Medulla oblongata (tissue), 1 donor: ENCODE measurements around the gene IL25.
"Not testable (repeated sequence)": the region's sequence is repeated elsewhere in the genome, so short reads cannot be mapped to it uniquely, and the experiment has no call there.

Experiments
- DNase-seq: peaks from one replicate; pipeline ENCODE4 v3.0.0-alpha.2; 2015; ENCODE audit errors: extremely low spot score

IL25 gene

DNA sequence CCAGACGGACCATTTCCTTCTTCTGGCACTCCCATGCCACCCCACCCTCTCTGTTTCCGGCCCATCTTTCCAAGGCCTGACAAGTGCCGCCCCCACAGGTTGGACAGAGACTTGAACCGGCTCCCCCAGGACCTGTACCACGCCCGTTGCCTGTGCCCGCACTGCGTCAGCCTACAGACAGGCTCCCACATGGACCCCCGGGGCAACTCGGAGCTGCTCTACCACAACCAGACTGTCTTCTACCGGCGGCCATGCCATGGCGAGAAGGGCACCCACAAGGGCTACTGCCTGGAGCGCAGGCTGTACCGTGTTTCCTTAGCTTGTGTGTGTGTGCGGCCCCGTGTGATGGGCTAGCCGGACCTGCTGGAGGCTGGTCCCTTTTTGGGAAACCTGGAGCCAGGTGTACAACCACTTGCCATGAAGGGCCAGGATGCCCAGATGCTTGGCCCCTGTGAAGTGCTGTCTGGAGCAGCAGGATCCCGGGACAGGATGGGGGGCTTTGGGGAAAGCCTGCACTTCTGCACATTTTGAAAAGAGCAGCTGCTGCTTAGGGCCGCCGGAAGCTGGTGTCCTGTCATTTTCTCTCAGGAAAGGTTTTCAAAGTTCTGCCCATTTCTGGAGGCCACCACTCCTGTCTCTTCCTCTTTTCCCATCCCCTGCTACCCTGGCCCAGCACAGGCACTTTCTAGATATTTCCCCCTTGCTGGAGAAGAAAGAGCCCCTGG is 3.1 kb downstream of the IL25 start:
- peak; percentile 50 for DNase-seq

DNA sequence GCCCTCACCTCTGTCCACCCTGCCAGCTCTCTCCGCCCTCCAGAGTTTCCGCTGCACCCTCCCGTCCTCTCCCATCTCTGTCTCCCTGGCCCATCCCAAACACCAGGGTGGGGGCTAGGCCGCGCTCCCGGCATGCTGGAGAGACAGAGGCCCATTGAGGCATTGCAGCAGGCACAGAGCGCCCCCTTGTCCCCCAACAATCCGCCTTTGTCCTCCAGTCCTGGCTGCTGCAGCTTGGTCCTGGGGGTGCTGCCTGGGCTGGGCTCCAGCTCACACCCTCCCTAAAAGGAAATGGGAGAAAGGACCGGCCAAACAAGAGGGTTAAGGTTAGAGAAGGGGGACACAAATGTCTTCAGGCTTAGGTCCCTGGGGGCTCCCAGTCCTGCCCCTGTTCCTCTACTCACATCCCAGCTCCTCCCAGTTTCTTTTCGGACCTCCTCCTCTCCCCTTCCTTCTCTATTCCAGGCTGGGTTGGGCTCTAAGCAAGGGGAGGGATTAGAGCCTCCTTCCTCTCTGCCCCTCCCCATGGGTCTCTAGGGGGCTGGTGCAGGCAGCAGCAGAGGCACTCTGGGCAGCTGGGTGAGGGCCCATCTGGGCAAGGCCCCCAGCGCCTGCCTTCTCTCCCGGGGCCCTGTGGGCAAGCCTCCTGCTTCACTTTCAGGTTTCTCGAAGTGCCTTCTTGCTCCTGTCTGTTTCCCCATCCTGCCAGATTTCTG is 4.0 kb downstream of the IL25 start, which contains the start of gene CMTM5:
Gene CMTM5, plus strand, starts transcription at position 565 of the 716 bp plus-strand sequence. CDS start 206 bp downstream, outside the sequence.
- DNase-seq, result peak; percentile 96

DNA sequence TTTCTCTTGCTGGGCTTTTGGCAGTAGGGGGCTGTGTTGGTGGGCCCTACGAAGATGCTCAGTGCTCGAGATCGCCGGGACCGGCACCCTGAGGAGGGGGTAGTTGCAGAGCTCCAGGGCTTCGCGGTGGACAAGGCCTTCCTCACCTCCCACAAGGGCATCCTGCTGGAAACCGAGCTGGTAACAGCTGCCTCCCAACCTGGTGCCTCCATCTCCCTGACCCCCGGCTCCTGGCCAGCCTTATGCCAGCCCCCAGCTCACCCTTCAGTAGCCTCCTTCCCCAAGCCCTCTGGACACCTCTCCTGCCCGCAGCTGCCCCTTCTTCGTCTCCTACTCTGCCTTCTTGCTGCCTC is 4.6 kb downstream of the IL25 start:
- no peak for DNase-seq

DNA sequence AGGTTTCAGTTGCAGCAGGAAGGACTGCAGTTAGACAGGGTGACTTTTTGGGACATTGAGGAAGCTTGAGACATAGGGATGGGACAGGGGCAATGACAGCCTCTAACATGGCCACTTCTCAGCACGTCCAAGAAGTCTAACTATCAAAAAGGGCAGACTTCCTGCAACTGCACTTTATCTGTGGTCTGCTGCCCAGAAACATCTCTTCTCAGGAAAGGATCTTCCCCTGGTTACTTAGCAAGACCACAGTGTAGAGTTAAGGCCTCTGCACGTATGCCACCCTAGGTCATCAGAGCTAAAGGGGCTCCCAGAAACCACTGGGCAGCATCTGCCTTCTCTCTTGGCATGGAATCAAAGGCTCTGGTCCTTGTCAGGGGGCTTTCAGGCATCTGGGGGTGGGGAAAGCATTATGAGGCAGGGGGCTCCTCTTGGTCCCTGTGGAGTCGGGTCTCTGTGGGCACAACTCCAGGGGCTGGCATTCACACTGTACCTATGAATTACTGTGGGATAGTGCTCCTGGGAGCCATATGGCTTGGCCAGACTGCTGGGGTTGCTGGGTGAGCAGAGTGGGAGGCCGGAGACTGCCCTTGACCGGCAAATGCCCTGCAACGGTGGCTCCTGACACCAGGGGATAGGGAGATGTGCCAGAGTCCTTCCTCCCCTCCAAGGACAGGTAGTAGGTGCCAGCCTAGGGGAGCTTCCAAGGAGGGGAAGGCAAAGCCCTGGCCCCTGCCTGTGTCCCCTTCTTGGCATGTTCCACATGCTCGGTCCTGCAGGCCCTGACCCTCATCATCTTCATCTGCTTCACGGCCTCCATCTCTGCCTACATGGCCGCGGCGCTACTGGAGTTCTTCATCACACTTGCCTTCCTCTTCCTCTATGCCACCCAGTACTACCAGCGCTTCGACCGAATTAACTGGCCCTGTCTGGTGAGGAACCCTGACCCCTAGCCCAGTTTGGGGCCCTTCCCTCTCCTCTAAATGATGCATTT is 5.3 kb downstream of the IL25 start:
- DNase-seq, result no peak

DNA sequence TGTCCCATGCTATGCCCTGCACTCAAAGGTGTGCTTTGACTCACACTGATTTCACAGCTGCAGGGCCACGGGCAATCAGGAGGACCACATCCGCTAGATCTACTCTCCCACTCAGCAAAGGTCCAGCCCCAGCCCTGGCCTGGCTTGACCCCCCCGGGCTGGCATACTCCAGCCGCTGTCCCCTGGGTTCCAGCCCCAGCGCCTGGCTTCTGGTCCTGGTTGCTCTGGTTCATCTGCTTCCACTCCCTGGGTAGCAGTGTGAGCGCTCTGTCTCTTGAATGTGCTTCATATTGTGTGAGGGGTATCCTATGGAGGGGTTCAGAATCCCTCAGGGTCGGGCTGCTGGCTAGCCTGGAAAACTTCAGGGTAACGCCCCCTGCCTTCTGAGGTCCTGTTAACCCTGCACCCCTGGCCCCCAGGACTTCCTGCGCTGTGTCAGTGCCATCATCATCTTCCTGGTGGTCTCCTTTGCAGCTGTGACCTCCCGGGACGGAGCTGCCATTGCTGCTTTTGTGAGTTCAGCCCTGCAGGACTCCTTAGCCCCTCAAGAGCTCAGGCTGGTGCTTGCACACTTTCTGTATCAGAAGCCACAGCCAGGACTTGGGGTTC is 6.1 kb downstream of the IL25 start:
- no peak for DNase-seq

DNA sequence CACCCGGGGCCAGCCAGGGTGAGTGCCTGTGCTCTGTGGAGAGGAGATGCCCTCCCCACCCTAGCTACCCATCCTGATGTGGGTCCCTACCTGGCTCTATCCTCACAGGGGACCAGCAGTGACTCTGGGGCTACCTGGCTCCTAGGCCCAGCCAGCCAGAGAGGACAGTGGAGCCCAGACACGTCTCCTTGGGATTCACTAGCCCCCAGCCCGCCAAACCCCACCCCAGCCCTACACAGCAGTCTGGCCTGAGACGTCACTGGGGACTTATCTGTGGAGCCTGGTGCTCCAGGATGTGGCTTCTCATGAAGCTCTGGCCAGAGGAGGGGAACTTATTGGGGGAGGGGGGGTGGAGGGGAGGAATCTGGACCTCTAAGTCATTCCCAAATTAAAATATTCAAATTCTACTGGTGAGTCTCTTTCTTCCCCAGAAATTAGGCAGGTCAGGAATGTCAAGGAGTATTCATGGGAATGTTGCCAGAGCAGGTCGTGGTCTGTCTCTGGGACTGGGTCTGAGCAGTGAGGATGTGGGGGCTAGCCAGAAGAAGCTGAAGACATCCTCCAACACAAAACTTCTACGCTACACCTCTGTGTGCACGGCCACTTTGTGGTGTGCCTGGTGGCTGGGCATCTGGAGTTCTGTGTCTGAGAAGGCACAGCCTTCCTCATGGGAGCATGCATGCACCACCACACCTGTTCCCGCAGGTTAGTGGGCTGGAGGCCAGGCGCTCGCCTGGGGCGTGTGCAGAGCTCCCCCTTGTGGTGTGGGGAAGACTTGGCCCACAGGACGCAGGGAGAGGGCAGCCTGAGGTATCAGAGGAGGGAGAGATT is 7.0 kb downstream of the IL25 start:
- peak; percentile 66 for DNase-seq

DNA sequence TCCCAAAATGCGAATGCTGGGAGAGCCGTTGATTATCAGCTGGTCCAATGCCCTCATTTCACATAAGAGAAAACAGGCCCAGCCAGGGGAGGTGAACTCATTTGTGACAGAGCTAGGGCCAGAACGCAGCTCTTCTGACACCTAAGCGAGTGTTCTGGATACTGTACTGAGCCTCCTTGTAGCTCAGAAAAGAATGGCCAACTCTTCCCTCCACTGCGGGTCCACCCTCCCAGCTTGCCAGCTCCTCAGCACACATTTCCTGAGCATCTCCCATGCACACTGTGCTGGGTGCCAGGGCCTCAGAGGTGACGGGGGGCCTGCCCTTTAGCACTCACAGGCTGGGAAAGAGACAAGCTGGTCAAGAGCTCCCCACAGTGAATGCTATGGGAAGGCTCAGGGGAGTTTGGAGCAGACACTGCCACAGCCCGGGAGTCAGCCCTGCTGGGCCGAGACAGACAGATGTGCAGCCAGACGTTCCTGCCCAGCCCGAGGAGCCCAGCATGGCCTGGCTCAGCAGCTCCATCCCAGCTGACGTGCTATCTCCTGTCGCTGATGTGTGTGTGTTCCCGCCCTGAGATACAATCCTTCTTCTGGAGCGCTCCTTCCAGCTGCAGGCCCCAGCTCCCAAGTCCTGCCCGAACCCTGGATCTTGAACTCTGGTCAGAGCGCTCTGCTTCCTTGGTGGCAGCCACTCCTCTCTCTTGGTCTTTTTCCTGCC is 7.7 kb downstream of the IL25 start:
- DNase-seq, result peak; percentile 45

DNA sequence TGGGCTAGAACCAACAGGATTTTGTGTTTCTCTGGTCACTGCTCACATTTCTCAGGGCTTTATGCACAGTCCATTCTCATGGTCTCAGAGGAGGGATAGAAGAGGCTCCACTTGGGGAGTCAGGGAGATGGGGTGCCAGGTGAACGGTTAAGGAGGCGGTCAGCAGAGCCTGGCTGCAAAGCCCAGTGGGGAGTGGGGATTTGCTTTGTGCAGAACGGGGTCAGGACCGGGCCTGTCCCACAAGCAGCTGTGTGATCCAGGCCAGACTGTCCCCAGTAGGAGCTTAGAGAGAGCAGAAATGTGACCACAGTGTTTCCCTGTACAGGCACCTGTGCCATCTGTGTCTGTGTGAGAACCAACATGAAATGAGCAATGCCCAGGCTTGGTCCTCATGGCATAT is 8.4 kb downstream of the IL25 start:
- DNase-seq, result no peak

DNA sequence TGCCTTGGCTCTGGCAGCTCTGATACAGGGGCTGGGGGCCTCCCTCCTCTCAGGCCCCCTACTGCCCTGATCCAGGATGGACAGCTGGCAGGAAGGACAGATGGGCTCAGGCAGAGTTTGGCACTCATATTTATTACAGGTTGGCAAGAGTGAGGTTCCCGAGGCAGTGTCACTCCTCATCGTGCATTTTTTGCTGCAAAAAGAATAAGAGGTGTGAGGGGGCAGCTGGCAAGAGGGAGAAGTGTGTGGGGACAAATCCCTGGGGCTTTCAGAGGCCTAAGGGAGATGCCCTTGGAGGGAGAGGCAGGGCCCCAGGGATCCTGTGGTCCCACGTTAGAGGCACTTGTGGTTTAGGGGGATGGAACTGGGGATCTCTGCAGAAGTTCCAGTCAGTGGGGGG is 9.3 kb downstream of the IL25 start:
- no peak for DNase-seq

DNA sequence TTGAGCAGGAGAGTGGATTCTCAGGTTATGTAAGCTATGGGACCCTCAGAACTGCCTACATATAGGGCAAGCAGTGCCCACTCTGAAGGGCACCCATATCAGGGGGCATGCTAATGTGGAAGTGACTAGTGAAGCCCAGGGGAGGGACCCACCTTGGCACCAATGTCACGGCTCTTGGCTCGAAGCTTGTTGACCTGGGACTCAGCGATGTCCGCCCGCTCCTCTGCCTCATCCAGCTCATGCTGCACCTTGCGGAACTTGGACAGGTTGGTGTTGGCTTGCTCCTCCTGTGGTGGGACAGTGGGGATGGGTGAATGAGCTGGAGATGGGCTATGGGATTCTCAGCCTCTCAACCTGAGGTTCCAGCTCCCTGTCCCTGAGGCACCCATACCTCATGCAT is 9.7 kb downstream of the IL25 start:
- DNase-seq, result no peak

DNA sequence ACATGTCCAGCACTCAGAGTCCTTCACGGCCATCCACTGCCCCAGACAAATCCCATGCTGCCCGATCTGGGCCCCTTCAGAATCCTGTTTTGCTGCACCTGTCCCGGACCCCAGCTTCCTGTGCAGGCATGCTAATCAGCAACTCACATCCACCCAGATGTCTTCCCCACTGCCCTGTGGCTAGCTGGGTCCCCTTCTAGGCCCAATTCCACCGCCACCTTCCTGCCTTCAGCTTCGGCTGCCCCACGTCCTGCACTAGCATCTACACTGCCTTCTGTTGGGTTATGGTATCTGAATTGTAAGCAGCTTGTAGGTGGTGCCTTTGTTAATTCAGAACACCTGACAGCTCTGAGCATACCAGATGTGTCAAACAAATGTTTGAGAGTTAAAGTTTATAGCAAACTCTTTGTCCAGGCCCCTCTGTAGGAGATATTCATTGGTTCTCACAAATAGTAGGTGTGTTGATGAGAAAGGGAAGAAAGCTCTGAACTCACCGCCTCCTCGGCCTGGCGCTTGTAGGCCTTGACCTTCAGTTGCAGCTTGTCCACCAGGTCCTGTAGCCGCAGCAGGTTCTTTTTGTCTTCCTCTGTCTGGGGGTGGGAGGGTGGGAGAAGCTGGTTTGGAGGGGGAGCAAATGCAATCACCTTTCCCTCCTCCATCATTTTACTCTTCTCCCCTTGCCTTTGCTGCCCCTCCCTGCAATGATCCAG is 10.3 kb downstream of the IL25 start:
- no peak for DNase-seq

DNA sequence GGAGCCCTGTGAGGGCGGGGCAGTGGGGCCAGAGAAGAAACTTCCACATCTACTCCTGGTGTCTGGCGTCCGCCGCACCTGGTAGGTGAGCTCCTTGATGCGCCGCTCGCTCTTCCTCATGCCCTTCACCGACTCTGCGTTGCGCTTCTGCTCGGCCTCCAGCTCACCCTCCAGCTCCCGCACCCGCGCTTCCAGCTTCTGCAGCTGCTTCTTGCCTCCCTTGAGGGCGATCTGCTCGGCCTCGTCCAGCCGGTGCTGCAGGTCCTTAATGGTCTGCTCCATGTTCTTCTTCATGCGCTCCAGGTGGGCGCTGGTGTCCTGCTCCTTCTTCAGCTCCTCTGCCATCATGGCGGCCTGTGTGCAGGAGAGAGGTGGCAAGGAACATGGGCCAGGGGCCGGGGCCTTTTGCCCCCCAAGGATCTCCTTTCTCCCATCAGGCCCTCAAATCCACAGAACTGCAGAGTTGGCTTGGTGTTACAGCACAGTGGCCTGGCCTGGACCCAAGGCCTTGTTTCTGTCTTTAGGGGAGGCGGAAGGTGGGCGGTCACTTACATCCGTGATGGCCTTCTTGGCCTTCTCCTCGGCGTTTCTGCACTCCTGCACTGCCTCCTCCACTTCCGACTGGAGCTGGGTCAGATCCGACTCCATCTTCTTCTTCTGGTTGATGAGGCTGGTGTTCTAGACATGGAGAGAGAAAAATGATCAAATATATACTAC is 11.9 kb downstream of the IL25 start:
- DNase-seq, result no peak

DNA sequence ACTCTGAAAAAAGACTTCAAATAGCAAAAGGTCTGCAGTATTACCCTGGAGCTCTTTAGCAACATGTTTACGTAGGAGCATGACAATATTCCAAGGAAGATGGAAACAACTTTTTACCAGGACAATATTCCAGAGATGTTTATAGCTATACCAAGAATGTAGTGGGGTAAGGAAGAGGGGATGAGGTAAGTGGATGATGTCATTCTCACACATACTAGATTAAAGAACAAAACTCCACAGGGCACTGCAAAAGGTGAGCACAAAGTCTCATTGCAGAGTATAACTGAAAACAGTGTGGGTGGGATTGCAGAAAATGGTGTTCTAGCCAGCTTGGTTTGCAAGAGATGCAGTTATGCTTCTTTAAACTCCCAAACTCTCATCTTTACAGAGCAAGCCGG is 12.6 kb downstream of the IL25 start:
- DNase-seq, result no peak

DNA sequence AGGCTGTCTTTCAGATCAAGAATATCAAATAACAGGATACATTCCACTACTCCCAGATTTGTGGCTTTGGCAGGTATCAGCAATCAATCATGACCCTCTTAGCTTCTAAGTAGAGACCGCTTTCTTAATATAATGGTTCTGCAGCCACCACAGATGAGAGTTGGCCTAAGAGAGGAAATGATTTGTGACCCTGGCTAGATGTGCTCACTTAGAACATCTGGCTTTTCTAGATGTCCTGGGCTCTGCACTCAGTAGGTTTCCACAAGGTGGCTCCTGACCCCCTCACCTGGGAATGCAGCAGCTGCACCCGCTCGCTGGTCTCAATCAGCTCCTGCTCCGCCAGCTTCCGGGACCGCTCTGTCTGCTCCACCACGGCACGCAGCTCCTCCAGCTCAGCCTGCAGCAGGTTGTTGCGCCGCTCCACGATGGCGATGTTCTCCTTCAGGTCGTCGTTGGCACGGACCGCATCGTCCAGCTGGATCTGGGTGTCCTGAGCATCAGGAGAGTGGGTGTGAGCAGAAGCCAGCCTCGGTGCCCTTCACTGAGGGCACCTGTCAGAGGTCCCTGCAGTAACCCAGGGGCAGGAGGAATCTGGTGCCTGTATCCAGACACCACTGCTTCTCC is 13.1 kb downstream of the IL25 start:
- DNase-seq, result no peak

DNA sequence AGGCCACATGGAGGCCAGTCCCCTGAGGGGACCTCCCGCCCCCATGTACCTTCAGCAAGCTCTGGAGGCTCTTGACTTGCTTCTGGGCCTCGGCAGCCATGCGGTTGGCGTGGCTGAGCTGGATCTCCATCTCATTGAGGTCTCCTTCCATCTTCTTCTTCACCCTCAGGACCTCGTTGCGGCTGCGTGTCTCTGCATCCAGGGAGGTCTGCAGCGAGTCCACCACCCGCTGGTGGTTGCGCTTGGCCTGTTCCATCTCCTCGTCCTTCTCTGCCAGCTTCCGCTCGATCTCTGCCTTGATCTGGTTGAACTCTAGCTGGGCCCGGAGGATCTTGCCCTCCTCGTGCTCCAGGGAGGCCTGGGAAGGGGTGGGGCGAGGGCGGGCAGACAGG is 13.7 kb downstream of the IL25 start:
- not testable (repeated sequence) for DNase-seq

DNA sequence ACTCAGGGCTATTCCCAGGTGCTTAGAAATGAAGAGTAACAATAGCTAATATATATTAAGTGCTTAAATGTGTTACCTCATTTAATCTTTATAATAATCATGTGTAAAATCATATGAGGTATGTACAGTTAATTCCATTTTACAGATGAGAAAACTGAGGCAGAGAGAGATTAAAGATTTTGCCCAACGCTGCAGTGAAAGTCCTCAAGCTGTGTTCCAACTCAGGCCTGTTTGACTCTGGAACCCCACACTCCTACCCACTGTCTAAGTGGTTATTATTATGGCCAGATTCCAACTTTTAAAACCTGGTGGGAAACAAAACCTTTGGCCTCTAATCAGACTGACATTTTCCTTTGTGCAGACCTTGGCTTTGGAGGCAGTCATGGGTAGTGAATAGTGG is 14.4 kb downstream of the IL25 start:
- DNase-seq, result no peak

DNA sequence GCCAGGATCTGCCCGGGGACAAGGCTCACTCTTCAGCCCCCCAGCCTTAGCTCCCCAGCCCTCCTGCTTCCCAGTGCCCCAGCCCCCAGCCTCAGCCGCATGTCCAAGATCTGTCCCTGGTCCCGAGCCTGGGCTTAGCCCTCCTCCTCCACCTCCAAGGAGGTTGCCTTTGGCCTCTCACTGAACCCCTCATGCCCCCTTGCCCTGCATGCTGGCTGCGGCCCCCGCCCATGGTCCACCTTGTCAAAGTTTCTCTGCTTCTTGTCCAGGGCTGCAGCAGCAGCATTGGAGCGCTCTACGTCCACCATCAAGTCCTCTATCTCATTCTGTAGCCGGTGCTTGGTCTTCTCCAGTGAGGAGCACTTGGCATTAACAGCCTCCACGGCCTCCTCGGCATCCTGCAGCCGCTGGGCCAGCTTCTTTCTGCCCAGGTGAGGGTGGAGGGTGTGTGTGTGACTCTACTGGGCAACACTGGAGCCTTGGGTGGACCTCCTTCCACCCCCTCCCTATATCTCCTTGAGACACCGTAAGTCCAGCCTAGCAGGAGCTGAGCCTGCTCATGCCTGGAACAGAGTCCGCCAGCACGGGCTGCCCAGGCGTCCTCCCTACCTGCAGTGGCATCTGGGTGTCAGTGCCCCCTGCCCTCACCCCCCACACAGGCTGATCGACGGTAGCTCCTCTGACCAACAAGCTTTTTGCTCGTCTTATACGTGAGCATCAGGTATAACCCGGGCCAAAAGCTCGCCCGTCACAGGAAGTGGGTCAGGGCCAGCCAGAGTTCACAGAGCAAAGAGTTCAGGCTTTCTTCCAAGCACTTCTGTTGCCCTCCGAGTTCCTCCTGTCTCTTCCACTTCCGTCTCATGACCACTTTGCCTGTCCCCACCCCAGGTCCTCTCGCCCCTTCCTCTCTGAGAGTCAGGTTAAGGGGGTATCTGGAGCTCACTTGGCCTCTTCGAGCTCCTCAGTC is 15.6 kb downstream of the IL25 start:
- no peak for DNase-seq
